B cell (primary cell): ENCODE results near the gene RAB31. TPM values are rescaled to one million over a fixed set of nuclear protein-coding genes. Genes with fewer than 3 reads are reported as not detected.

Source experiments
- ATAC-seq: fragments of 200-7000 bp; cut with Tn5 transposase; one replicate; pipeline ENCODE4 v1.10.0; 2021; ENCODE audit warnings: low read depth, mild to moderate bottlenecking, moderate number of reproducible peaks, moderate library complexity
- CTCF ChIA-PET: fragments of 350-600 bp; sonication (Branson Sonifier 250); formaldehyde crosslinking; loops from one replicate; lab custom pipeline; 2021; ENCODE audit warnings: antibody characterized with exemption, inconsistent platforms; lab: Charles Lee
- POLR2A ChIA-PET: fragments of 350-600 bp; sonication (Branson Sonifier 250); formaldehyde crosslinking; loops from one replicate; lab custom pipeline; 2021; ENCODE audit warnings: antibody characterized with exemption; lab: Charles Lee
- DNase-seq: peaks from one replicate; pipeline ENCODE4 v3.0.0; 2013
- H2AFZ ChIP-seq: 2 replicates; pipeline ENCODE4 v1.6.1; 2012; ENCODE audit warnings: mild to moderate bottlenecking, low read depth, low read length; ENCODE audit not compliant: insufficient read depth, poor library complexity, severe bottlenecking
- H3K27ac ChIP-seq, 2 donors: 1 replicate in 1 of 2; 2 replicates in 1 of 2; pipeline ENCODE4 v1.5.1; 2012 to 2013; ENCODE audit warnings: low read length in 2 of 2, mild to moderate bottlenecking in 2 of 2, moderate library complexity in 1 of 2
- H3K27me3 ChIP-seq, 4 experiments: fragments of 200-600 bp in 1 of 4; sonication (generic) in 1 of 4; replicated peaks in 1 of 4; 1 replicate in 2 of 4; 2 replicates in 2 of 4; pipeline versions ENCODE4 v1.6.1 to v1.7.0; 2013 to 2016; ENCODE audit warnings: low read length in 3 of 4, mild to moderate bottlenecking in 2 of 4, mixed read lengths in 1 of 4, moderate library complexity in 1 of 4; ENCODE audit not compliant: insufficient read depth in 4 of 4, control insufficient read depth in 3 of 4; ENCODE audit errors: control extremely low read depth in 1 of 4
- H3K36me3 ChIP-seq, 2 experiments: replicated peaks in 1 of 2; 1 replicate in 1 of 2; 2 replicates in 1 of 2; pipeline versions ENCODE4 v1.6.1 to v1.7.1; 2013; ENCODE audit warnings: low read length in 1 of 2; ENCODE audit not compliant: insufficient read depth in 2 of 2, control insufficient read depth in 1 of 2; ENCODE audit errors: control extremely low read depth in 1 of 2, extremely low read depth in 1 of 2
- H3K4me1 ChIP-seq, 2 donors: fragments of 200-600 bp in 1 of 2; sonication (generic) in 1 of 2; 1 replicate in 1 of 2; 2 replicates in 1 of 2; pipeline versions ENCODE4 v1.5.1 to v1.6.1; 2013 to 2017; ENCODE audit warnings: low read length in 2 of 2; ENCODE audit not compliant: control insufficient read depth in 2 of 2, insufficient read depth in 2 of 2
- H3K4me2 ChIP-seq: replicated peaks from 2 replicates; pipeline ENCODE3; 2012; ENCODE audit warnings: mild to moderate bottlenecking, low read depth, low read length; ENCODE audit not compliant: poor library complexity, severe bottlenecking
- H3K4me3 ChIP-seq, 5 experiments: fragments of 200-600 bp in 1 of 5; sonication (generic) in 1 of 5; 1 replicate in 3 of 5; 2 replicates in 2 of 5; pipeline versions ENCODE4 v1.5.1 to v1.7.0; 2011 to 2016; ENCODE audit warnings: low read length in 4 of 5, mild to moderate bottlenecking in 4 of 5, low read depth in 2 of 5, control low read depth in 1 of 5, moderate library complexity in 1 of 5; ENCODE audit not compliant: insufficient read depth in 1 of 5; ENCODE audit errors: control extremely low read depth in 1 of 5, extremely low read depth in 1 of 5
- H3K79me2 ChIP-seq: fragments of 200-600 bp; sonication (generic); one replicate; pipeline ENCODE4 v1.6.0; 2016; ENCODE audit warnings: low read length; ENCODE audit not compliant: control insufficient read depth, insufficient read depth
- H3K9ac ChIP-seq: fragments of 200-600 bp; sonication (generic); 2 replicates; pipeline ENCODE4 v1.6.1; 2017; ENCODE audit warnings: mild to moderate bottlenecking, low read length, moderate library complexity
- H3K9me3 ChIP-seq, 3 donors: one replicate each; pipeline versions ENCODE4 v1.6.1 to v1.7.1; 2013; ENCODE audit warnings: low read length in 2 of 3; ENCODE audit not compliant: control insufficient read depth in 2 of 3, insufficient read depth in 1 of 3; ENCODE audit errors: control extremely low read depth in 1 of 3
- H4K20me1 ChIP-seq: 2 replicates; pipeline ENCODE4 v1.6.0; 2012; ENCODE audit warnings: mild to moderate bottlenecking, low read length; ENCODE audit not compliant: insufficient read depth, control insufficient read depth, poor library complexity, severe bottlenecking
- H3K27ac Mint-ChIP-seq: one replicate; pipeline ENCODE4 v1.8.0; 2021; ENCODE audit warnings: mixed read lengths
- H3K27me3 Mint-ChIP-seq: one replicate; pipeline ENCODE4 v1.8.0; 2021; ENCODE audit warnings: mixed read lengths
- H3K4me1 Mint-ChIP-seq: one replicate; pipeline ENCODE4 v1.8.0; 2021; ENCODE audit warnings: mixed read lengths
- H3K4me3 Mint-ChIP-seq: one replicate; pipeline ENCODE4 v1.8.0; 2021; ENCODE audit warnings: mixed read lengths
- H3K9me3 Mint-ChIP-seq: one replicate; pipeline ENCODE4 v1.8.0; 2022; ENCODE audit warnings: mixed read lengths; ENCODE audit not compliant: insufficient read depth
- EZH2 ChIP-seq: IDR thresholded peaks from 2 replicates; pipeline ENCODE4 v1.6.1; 2012; ENCODE audit warnings: borderline replicate concordance, low read depth, mild to moderate bottlenecking, moderate library complexity, low read length; ENCODE audit not compliant: insufficient read depth, poor library complexity, severe bottlenecking
- WGBS: methylation state at CpG from one replicate; pipeline ENCODE4 v1.1.5; 2013; ENCODE audit warnings: missing lambda C conversion rate; ENCODE audit not compliant: insufficient coverage; 5-methylcytosine and 5-hydroxymethylcytosine counted together
- intact Hi-C: fragments of 100-400 bp; cut with micrococcal nuclease; formaldehyde crosslinking; loops from one replicate; pipeline ENCODE4 v1.10.0; 2022
- polyA plus RNA-seq: library from polyadenylated mRNA; depleted of rRNA; stranded (reverse); fragments of >200 nt; gene quantifications from 2 replicates; pipeline ENCODE4 v1.2.3, GENCODE V29; 2012
- total RNA-seq, 2 donors: library from RNA; stranded (reverse); fragments of 120-200 nt in 1 of 2; gene quantifications; 1 replicate in 1 of 2; 2 replicates in 1 of 2; pipeline versions ENCODE4 v1.2.3 to v1.2.4, GENCODE V29; 2013 to 2022
- TF ChIP-seq, protein P1 (sequence below): fragments of 200-600 bp; IDR thresholded peaks from one replicate; pipeline ENCODE4 v1.8.0; 2022; ENCODE audit warnings: antibody characterized with exemption, mild to moderate bottlenecking

The RAB31 gene
- total and polyA plus RNA-seq, 2 donors (not counting 1 experiment from before 2014, with no cell fraction given): 15.5 to 44.6 TPM

- no peak overlapping the region for H3K9ac ChIP-seq
- ChIA-PET CTCF (interaction anchor here (1.0 kb wide), 1 partner anchor 73 kb away, joined by 3 read pairs; no protein-coding TSS in a partner anchor), POLR2A (no interaction called here)
- WGBS: 96% methylated on average over 4 of the region's 4 CpGs
- H3K9me3 ChIP-seq: no peaks in the 10 kb centered on the region
- H3K79me2 ChIP-seq: no peaks in the 10 kb centered on the region
- H3K4me3 ChIP-seq: no peak overlapping the region
- ATAC-seq (no peak), DNase-seq (no peak)
- H3K27me3 ChIP-seq: peaks cover 0 to 3% (median 0%) of the 10 kb centered on the region in 4 experiments
- H3K4me2 ChIP-seq: no peak overlapping the region
- no peak for TF ChIP-seq EZH2
- TF ChIP-seq, protein P1, sequence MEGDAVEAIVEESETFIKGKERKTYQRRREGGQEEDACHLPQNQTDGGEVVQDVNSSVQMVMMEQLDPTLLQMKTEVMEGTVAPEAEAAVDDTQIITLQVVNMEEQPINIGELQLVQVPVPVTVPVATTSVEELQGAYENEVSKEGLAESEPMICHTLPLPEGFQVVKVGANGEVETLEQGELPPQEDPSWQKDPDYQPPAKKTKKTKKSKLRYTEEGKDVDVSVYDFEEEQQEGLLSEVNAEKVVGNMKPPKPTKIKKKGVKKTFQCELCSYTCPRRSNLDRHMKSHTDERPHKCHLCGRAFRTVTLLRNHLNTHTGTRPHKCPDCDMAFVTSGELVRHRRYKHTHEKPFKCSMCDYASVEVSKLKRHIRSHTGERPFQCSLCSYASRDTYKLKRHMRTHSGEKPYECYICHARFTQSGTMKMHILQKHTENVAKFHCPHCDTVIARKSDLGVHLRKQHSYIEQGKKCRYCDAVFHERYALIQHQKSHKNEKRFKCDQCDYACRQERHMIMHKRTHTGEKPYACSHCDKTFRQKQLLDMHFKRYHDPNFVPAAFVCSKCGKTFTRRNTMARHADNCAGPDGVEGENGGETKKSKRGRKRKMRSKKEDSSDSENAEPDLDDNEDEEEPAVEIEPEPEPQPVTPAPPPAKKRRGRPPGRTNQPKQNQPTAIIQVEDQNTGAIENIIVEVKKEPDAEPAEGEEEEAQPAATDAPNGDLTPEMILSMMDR: no peak
- no peak overlapping the region for H2AFZ ChIP-seq
- no peak overlapping the region for H3K27ac Mint-ChIP-seq
- H3K4me1 Mint-ChIP-seq: peaks cover 15% of the 10 kb centered on the region
- no peaks in the 10 kb centered on the region for H3K36me3 ChIP-seq
- peaks cover 10 to 12% of the 10 kb centered on the region in 2 donors for H3K4me1 ChIP-seq
- peaks cover 4% of the 10 kb centered on the region for H3K27me3 Mint-ChIP-seq
- no peak overlapping the region for H3K4me3 Mint-ChIP-seq
- H3K9me3 Mint-ChIP-seq: no peaks in the 10 kb centered on the region
- intact Hi-C loops: no loop called here
- H4K20me1 ChIP-seq: no peaks in the 10 kb centered on the region
- no peak overlapping the region for H3K27ac ChIP-seq
These were observed 9.6 kb upstream of the RAB31 start for GRCh38 chr18:9698497-9698896.

DNA sequence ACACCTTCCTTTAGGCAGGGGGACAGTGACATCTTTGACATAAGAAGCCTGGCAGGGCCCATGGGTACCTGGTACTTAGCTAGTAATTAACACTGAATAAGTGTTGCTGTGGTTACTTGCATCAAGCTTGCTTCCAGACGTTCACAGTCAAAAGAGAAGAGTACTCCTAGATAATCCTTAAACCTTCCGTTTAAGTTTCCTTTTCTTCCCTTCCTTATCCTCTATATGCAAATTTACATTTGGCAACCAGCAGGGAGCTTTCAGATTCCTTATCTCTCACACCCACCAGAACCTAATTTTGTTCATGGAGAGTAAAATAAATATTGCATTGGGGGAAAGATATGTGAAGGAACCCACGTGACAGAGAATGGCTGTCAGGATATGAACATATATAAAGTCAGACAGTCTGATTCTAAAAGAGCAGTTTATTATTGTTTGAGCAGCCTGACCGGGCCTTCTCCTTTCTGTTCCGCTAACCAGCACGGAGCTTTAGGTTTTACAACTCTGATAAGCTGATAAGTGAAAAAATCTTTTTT, 7.8 kb upstream of the RAB31 start:
- no peak for TF ChIP-seq EZH2
- TF ChIP-seq, protein P1: no peak
- ChIA-PET POLR2A (no interaction called here), CTCF (no interaction called here)
- Histone ChIP-seq H2AFZ (no peak overlapping the region), H3K36me3 (no peaks in the 10 kb centered on the region), H3K27me3 (peaks cover 0 to 3% (median 0%) of the 10 kb centered on the region in 4 experiments), H3K79me2 (no peaks in the 10 kb centered on the region), H3K27ac (no peak overlapping the region), H3K4me1 (peaks cover 10 to 12% of the 10 kb centered on the region in 2 donors), H3K9ac (no peak overlapping the region), H4K20me1 (no peaks in the 10 kb centered on the region), H3K4me3 (no peak overlapping the region), H3K4me2 (no peak overlapping the region), H3K9me3 (no peaks in the 10 kb centered on the region)
- 22% methylated on average over 1 of the region's 6 CpGs for WGBS
- Mint-ChIP-seq H3K27ac (no peak overlapping the region), H3K4me1 (peaks cover 20% of the 10 kb centered on the region), H3K27me3 (no peaks in the 10 kb centered on the region), H3K4me3 (no peak overlapping the region), H3K9me3 (no peaks in the 10 kb centered on the region)
- intact Hi-C loops: loop anchor here (10.0 kb wide), 1 partner anchor 824 kb away; the partner anchor contains the start of gene NAPG
- no peak for ATAC-seq
- no peak for DNase-seq
